HG03558 (cell line): ENCODE results near the gene CARF.
A peak's percentile ranks its signal among the peaks of the same experiment; 100 is the strongest.
"Not testable (repeated sequence)": the region's sequence is repeated elsewhere in the genome, so short reads cannot be mapped to it uniquely, and the experiment has no call there.

Experiments used
- ATAC-seq: cut with Tn5 transposase; IDR thresholded peaks from one replicate; pipeline ENCODE4 v1.9.1; 2021; ENCODE audit warnings: moderate number of reproducible peaks; ENCODE audit not compliant: unreplicated experiment; ENCODE audit errors: extremely low read depth

CARF gene, protein sequence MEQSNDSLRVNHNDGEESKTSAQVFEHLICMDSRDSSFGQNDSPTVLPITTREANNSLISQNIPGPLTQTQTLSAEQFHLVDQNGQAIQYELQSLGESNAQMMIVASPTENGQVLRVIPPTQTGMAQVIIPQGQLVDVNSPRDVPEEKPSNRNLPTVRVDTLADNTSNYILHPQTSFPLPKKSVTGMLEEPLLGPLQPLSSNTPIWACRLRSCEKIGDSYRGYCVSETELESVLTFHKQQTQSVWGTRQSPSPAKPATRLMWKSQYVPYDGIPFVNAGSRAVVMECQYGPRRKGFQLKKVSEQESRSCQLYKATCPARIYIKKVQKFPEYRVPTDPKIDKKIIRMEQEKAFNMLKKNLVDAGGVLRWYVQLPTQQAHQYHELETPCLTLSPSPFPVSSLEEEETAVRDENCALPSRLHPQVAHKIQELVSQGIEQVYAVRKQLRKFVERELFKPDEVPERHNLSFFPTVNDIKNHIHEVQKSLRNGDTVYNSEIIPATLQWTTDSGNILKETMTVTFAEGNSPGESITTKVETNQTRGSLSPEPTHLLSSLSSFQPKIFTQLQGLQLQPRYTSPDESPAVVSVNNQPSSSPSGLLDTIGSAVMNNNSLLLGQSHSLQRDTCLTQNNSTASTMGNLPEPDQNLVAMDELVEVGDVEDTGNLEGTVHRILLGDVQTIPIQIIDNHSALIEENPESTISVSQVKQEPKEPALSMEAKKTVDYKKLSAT

DNA sequence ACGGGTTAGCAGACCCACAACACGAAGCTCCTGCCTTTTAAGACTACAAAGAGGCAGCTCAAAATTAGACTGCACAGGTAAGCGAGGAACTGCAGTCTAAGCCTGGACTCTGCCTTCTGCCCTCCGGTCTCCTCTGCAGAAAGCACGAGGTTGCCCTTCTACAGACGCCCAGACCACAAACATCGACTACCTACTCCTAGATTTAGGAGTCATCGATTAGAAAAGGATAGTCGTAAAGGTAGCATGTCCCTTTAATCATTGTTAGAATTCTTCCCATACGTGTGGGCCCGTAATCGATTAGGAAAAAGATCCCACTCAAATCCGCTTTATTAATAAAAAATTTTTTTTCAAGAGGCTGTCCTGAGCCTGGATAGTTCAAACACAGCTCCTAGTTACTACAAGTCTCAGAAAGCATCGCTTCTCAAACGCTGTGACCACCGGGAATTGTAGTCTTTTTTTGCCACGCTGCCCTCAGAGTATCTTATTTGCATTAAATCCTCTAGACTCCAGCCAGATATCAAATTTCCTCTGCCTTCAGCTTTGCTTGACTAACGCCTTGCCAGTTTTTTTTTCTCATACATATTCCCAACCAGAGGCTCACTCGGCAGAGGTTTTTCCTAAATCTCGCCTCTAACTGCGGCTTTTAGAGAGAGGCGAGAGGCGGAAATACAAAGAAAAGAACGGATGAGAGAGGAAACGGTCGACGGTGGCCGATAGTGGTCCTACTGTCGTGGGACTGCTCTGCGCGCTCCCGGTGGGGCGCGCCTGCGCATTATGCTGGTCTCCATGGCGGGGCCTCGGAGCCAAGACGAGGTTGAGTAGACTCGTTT lies at the start of gene CARF, which contains the start of gene WDR12:
Gene CARF, plus strand, starts transcription at position 764 of the 830 bp plus-strand sequence. CDS start 29,628 bp downstream, outside the sequence.
Gene WDR12, minus strand, starts transcription at position 162 of the 830 bp plus-strand sequence. CDS start 197 bp downstream, outside the sequence.
- peak; percentile 30 for ATAC-seq

GRCh38 chr2:202870431-202871299 lies 41.4 kb upstream of the CARF start:
- ATAC-seq: no peak

- ATAC-seq: no peak
Observed at GRCh38 chr2:202871300-202872141, 40.6 kb upstream of the CARF start, which contains the start of gene ICA1L. Gene ICA1L (minus strand): TSS chr2:202871766. CDS start chr2:202829009, 42,757 bp downstream.

GRCh38 chr2:202877699-202878098 lies 34.4 kb upstream of the CARF start:
- ATAC-seq: no peak

DNA sequence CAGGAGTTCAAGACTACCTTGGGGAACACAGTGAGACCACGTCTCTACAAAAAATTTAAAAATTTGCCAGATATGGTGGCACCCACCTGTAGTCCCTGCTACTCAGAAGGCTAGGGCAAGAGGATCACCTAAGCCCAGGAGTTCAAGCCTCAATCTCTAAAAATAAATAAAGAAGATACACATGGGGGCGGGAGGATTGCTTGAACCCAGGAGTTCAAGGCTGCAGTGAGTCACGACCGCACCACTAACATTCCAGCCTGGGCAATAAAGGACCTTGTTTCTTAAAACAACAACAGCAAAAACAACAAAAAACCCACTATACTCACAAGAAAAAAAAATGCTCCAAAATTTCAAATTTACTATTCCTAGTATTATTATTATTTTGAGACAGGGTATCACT lies 30.5 kb upstream of the CARF start:
- no peak for ATAC-seq

DNA sequence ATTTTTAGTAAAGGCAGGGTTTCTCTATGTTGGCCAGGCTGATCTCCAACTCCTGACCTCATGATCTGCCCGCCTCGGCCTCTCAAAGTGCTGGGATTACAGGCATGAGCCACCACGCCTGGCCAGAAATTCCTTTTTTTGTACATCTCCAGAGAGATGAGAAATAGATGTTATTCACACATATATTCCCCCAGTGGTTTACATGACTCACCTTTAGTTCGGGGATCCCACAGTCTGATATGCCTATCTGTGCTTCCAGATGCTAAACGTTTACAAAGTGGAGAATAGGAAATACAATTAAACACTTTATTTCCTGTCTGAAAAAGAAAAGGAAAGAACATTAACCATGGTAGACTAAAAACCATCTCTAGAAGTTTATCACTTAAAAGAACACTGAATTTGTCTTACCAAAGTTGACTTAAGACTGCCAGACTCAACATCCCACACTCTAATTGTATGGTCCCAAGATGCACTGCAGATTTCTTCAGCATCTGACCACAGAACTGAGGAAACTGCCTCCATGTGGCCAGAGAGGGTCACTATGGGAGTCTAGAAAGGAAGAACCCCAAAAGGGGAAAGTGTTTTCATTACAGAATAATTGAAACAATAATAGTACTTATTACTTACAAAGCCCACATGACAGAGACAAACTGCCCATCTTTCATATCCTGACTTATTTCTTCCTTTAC lies 27.9 kb upstream of the CARF start:
- no peak for ATAC-seq

DNA sequence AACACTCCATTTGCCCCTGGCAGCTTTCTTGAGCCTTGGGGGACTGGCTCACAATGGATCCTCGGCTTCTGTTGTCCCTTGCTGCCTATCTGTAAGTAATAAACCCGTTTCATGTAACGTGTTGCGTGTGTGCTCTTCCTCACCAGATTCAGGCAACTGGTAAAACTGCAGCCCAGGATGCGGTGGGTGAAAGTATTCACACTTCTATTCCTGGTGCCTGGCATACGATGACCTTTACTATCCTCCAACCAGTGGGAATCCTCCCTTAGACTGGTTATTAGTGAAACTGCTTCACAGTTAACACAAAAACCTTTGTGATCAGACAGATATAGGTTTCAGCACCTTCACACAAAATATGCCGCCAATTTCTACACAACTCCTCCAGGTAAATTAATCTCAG lies 26.9 kb upstream of the CARF start:
- no peak for ATAC-seq

- not testable (repeated sequence) for ATAC-seq
Observed at GRCh38 chr2:202905507-202905906, 6.6 kb upstream of the CARF start.

DNA sequence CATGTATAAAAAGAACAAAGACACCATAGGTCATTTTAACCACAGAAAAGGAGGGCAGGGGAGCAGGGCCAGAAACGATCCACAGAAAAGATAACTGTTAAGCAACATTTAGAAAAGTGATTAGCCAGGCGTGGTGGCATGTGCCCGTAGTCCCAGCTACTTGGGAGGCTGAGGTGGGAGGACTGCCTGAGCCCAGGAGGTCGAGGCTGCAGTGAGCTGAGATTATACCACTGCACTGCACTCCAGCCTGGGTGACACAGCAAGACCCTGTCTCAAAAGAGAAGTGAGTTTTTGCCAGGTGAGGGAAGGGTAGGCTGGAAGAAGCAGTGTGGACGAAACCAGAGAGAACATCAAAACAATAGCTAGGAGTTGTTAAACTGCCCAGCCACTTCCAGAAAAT lies 3.9 kb upstream of the CARF start:
- ATAC-seq: no peak

DNA sequence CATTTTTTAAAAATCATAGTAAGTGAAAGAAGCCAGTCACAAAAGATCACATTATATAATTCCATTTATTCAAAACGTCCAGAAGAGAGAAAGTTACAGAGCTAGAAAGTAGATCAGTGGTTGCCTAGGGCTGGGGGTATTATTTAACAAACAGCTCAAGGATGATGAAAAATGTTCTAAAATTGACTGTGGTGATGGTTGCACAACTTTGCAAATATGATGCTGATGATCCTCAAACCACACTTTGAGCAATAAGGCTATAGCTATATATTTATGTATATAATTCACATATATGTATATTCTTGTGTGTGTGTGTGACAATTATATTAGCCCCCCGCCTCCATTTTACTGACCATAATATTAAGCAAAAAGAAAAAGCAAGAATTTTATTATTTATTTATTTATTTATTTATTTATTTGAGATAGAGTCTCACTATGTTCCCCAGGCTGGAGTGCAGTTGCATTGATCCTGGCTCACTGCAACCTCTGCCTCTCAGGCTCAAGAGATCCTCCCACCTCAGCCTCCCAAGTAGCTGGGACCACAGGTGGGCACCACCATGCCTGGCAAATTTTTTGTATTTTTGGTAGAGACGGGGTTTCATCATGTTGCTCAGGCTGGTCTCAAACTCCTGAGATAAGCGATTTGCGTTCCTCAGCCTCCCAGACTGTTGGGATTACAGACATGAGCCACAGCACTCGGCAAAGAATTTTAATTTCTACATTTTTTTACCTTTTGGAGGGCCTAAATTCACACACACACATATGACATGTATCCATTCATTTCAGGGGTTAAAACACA lies 2.5 kb upstream of the CARF start:
- no peak for ATAC-seq

DNA sequence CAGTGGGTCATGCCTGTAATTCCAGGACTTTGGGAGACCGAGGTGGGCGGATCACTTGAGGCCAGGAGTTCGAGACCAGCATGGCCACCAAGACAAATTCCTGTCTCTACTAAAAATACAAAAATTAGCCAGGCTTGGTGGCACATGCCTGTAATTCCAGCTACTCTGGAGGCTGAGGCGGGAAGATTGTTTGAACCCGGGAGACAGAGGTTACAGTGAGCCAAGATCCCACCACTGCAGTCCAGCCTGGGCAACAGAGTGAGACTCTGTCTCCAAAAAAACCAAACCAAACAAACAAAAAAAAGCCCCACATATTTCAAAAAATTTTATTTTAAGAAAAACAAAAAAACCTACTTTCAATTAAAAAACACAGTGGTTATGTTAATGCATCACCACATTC lies 1.8 kb upstream of the CARF start:
- not testable (repeated sequence) for ATAC-seq

DNA sequence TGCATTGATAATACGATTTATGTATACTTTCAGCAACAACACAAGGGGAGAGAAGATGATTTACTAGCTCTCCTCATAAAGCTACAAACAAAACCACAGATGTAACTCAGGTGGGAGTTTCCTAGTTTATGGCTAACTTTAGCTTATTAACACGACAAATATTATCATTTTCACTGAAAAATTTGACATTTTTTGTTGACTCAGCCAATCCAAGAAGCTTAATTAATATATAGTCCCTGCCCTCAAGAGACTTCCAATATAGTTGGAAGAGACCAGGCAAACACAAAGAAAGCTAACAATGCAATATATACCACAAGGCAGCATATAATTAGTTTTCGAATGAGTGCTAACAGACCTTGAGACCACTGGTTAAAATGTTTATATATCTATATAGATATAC lies 1.4 kb upstream of the CARF start:
- ATAC-seq: no peak

GRCh38 chr2:202911203-202911511 lies 918 bp upstream of the CARF start:
- ATAC-seq: no peak

GRCh38 chr2:202912342-202913201 lies 497 bp downstream of the CARF start:
- ATAC-seq: peak; percentile 30

GRCh38 chr2:202918860-202919259 lies 6.8 kb downstream of the CARF start:
- ATAC-seq: no peak

- no peak for ATAC-seq
Observed at GRCh38 chr2:202932425-202933138, 20.5 kb downstream of the CARF start.
